ENCODE results near the gene ANKS1B.

Gene ANKS1B

GRCh38 chr12:99370421-99371138 lies 614.2 kb downstream of the ANKS1B start:
- no peak for TF ChIP-seq CTCF (IDR thresholded peaks at IDR 0.05; ENCODE audit: insufficient read depth, low read depth, low read length, missing control alignments)
- DNase-seq (ENCODE audit: low read depth), result peak; percentile 33
- H3K4me3 ChIP-seq (ENCODE audit: low read depth, low read length), result no peak overlapping the region

- no peak overlapping the region for H3K4me3 ChIP-seq (ENCODE audit: low read depth, low read length)
- no peak for DNase-seq (ENCODE audit: low read depth)
- TF ChIP-seq CTCF (IDR thresholded peaks at IDR 0.05; ENCODE audit: insufficient read depth, low read depth, low read length, missing control alignments), result no peak
These were observed 617.6 kb downstream of the ANKS1B start for GRCh38 chr12:99367181-99367580.

GRCh38 chr12:99352269-99352668 lies 632.5 kb downstream of the ANKS1B start:
- peak; percentile 28 for DNase-seq (ENCODE audit: low read depth)
- no peak for TF ChIP-seq CTCF (IDR thresholded peaks at IDR 0.05; ENCODE audit: insufficient read depth, low read depth, low read length, missing control alignments)

GRCh38 chr12:99343960-99344359 lies 640.8 kb downstream of the ANKS1B start:
- TF ChIP-seq CTCF (IDR thresholded peaks at IDR 0.05; ENCODE audit: insufficient read depth, low read depth, low read length, missing control alignments), result no peak
- no peak overlapping the region for H3K4me3 ChIP-seq (ENCODE audit: low read depth, low read length)
- no peak for DNase-seq (ENCODE audit: low read depth)

More at GRCh38 chr12:99352269-99352668, 632.5 kb downstream of the ANKS1B start:
- no peak overlapping the region for H3K4me3 ChIP-seq (ENCODE audit: low read depth, low read length)

GRCh38 chr12:99339663-99340062 lies 645.1 kb downstream of the ANKS1B start:
- TF ChIP-seq CTCF (IDR thresholded peaks at IDR 0.05; ENCODE audit: insufficient read depth, low read depth, low read length, missing control alignments), result no peak
- peak; percentile 18 for DNase-seq (ENCODE audit: low read depth)
- no peak overlapping the region for H3K4me3 ChIP-seq (ENCODE audit: low read depth, low read length)

GRCh38 chr12:99334285-99335056 lies 650.3 kb downstream of the ANKS1B start:
- H3K4me3 ChIP-seq (ENCODE audit: low read depth, low read length), result no peak overlapping the region
- no peak for TF ChIP-seq CTCF (IDR thresholded peaks at IDR 0.05; ENCODE audit: insufficient read depth, low read depth, low read length, missing control alignments)
- DNase-seq (ENCODE audit: low read depth), result no peak

All from GM12865 (cell line).